Measurements from ENCODE around the gene C2CD4C.
"Not testable (repeated sequence)": the region's sequence is repeated elsewhere in the genome, so short reads cannot be mapped to it uniquely, and the experiment has no call there.

Gene C2CD4C

GRCh38 chr19:413756-414420 is 4.9 kb upstream of the C2CD4C start:
- no peak for DNase-seq

GRCh38 chr19:412356-413355 is 3.7 kb upstream of the C2CD4C start:
- DNase-seq: no peak

- DNase-seq: no peak
These were observed 2.9 kb upstream of the C2CD4C start for GRCh38 chr19:411723-412355.

GRCh38 chr19:411121-411722 is 2.3 kb upstream of the C2CD4C start:
- DNase-seq: not testable (repeated sequence)

- no peak for DNase-seq
These were observed 1.4 kb upstream of the C2CD4C start for GRCh38 chr19:410243-410781.

GRCh38 chr19:409516-410242 is 732 bp upstream of the C2CD4C start:
- no peak for DNase-seq

- no peak for DNase-seq
These were observed 476 bp downstream of the C2CD4C start for GRCh38 chr19:408441-408901.

- DNase-seq: no peak
These were observed 1.2 kb downstream of the C2CD4C start for GRCh38 chr19:407511-408440.

- DNase-seq: no peak
These were observed 1.9 kb downstream of the C2CD4C start for GRCh38 chr19:406971-407510.

- DNase-seq: no peak
These were observed 2.7 kb downstream of the C2CD4C start for GRCh38 chr19:406135-406781.

- DNase-seq: no peak
These were observed 3.6 kb downstream of the C2CD4C start for GRCh38 chr19:405121-405965.

- peak; percentile 59 for DNase-seq
These were observed 5.5 kb downstream of the C2CD4C start for GRCh38 chr19:403221-404027.

GRCh38 chr19:402786-403185 is 6.2 kb downstream of the C2CD4C start:
- DNase-seq: no peak

GRCh38 chr19:401866-402511 is 7.0 kb downstream of the C2CD4C start:
- DNase-seq: no peak

GRCh38 chr19:400976-401865 is 7.7 kb downstream of the C2CD4C start:
- DNase-seq: no peak

- DNase-seq: no peak
These were observed 9.6 kb downstream of the C2CD4C start for GRCh38 chr19:399370-399769.

GRCh38 chr19:398719-399118 is 10.2 kb downstream of the C2CD4C start:
- no peak for DNase-seq
